ENCODE results near the gene LYRM7.
"Not testable (repeated sequence)": the region's sequence is repeated elsewhere in the genome, so short reads cannot be mapped to it uniquely, and the experiment has no call there.

The LYRM7 gene

GRCh38 chr5:131170540-131171275 is at the start of gene LYRM7:
TSS of gene LYRM7 (plus strand) at chr5:131170944. CDS start at chr5:131171021, 77 bp downstream.
- DNase-seq (ENCODE audit: low read depth), result peak; percentile 99
- no peak for TF ChIP-seq CTCF (IDR thresholded peaks at IDR 0.05; ENCODE audit: control insufficient read depth, extremely low read depth, insufficient read depth)
- H3K4me3 ChIP-seq (ENCODE audit: low read depth, low read length), result peak within 1 kb of the TSS; percentile 61

GRCh38 chr5:131127244-131127643 is 43.5 kb upstream of the LYRM7 start:
- H3K4me3 ChIP-seq (ENCODE audit: low read depth, low read length), result not testable (repeated sequence)

DNA sequence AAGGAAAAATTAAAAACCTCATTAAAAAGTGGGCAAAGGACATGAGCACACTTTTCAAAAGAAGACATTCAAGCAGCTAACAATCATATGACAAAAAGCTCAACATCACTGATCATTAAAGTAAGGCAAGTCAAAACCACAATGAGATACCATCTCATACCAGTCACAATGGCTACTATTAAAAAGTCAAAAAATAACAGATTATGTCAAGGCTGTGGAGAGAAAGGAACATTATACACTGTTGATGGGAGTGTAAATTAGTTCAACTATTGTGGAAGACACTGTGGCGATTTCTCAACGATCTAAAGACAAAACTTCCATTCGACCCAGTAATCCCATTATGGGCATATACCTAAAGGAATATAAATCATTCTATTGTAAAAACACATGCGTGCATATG is 41.4 kb upstream of the LYRM7 start:
- TF ChIP-seq CTCF (IDR thresholded peaks at IDR 0.05; ENCODE audit: control insufficient read depth, extremely low read depth, insufficient read depth), result no peak
- DNase-seq (ENCODE audit: low read depth), result no peak
- no peak overlapping the region for H3K4me3 ChIP-seq (ENCODE audit: low read depth, low read length)

More at GRCh38 chr5:131127244-131127643, 43.5 kb upstream of the LYRM7 start:
- DNase-seq (ENCODE audit: low read depth), result not testable (repeated sequence)

DNA sequence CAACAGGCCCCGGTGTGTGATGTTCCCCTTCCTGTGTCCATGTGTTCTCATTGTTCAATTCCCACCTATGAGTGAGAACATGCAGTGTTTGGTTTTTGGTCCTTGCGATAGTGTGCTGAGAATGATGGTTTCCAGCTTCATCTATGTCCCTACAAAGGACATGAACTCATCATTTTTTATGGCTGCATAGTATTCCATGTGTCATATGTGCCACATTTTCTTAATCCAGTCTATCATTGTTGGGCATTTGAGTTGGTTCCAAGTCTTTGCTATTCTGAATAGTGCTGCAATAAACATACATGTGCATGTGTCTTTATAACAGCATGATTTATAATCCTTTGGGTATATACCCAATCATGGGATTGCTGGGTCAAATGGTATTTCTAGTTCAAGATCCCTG is 37.7 kb upstream of the LYRM7 start:
- H3K4me3 ChIP-seq (ENCODE audit: low read depth, low read length); DNase-seq (ENCODE audit: low read depth): not testable (repeated sequence)

DNA sequence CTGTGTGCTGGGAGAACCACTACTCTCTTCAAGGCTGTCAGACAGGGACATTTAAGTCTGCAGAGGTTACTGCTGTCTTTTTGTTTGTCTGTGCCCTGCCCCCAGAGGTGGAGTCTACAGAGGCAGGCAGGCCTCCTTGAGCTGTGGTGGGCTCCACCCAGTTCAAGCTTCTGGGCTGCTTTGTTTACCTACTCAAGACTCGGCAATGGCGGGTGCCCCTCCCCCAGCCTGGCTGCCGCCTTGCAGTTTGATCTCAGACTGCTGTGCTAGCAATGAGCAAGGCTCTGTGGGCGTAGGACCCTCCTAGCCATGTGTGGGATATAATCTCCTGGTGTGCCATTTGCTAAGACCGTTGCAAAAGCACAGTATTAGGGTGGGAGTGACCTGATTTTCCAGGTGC is 32.3 kb upstream of the LYRM7 start:
- DNase-seq (ENCODE audit: low read depth); H3K4me3 ChIP-seq (ENCODE audit: low read depth, low read length): not testable (repeated sequence)

GRCh38 chr5:131139321-131139720 is 31.4 kb upstream of the LYRM7 start:
- no peak overlapping the region for H3K4me3 ChIP-seq (ENCODE audit: low read depth, low read length)
- no peak for DNase-seq (ENCODE audit: low read depth)
- no peak for TF ChIP-seq CTCF (IDR thresholded peaks at IDR 0.05; ENCODE audit: control insufficient read depth, extremely low read depth, insufficient read depth)

- DNase-seq (ENCODE audit: low read depth), result no peak
- no peak overlapping the region for H3K4me3 ChIP-seq (ENCODE audit: low read depth, low read length)
- no peak for TF ChIP-seq CTCF (IDR thresholded peaks at IDR 0.05; ENCODE audit: control insufficient read depth, extremely low read depth, insufficient read depth)
Observed at GRCh38 chr5:131142970-131143617, 27.6 kb upstream of the LYRM7 start.

- no peak for DNase-seq (ENCODE audit: low read depth)
- TF ChIP-seq CTCF (IDR thresholded peaks at IDR 0.05; ENCODE audit: control insufficient read depth, extremely low read depth, insufficient read depth), result no peak
- no peak overlapping the region for H3K4me3 ChIP-seq (ENCODE audit: low read depth, low read length)
Observed at GRCh38 chr5:131147258-131147657, 23.5 kb upstream of the LYRM7 start.

All from LNCaP clone FGC (cell line).